DMS79 (cell line): ENCODE data around the gene FMNL3.
"Not testable (repeated sequence)": the region's sequence is repeated elsewhere in the genome, so short reads cannot be mapped to it uniquely, and the experiment has no call there.

ENCODE experiments used
- DNase-seq: peaks from one replicate; lab custom pipeline; 2025; lab: John Stamatoyannopoulos, UW

FMNL3 gene

DNA sequence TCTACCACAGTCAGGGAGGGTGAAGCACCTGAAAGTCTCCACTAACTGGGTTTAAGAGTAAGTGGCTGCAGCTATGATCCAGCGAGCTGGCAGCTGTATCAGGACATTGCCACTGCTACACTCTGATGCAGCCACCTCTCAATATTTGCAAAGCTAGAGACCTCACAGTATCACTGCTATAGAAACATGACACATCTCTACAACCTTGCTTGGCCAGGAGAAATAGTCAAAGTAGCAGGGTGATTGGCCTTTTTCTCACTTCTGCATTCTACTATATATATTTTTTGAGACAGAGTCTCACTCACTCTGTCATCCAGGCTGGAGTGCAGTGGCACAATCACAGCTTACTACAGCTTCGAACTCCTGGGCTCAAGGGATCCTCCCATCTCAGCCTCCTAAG, 9.3 kb upstream of the FMNL3 start:
- no peak for DNase-seq

DNA sequence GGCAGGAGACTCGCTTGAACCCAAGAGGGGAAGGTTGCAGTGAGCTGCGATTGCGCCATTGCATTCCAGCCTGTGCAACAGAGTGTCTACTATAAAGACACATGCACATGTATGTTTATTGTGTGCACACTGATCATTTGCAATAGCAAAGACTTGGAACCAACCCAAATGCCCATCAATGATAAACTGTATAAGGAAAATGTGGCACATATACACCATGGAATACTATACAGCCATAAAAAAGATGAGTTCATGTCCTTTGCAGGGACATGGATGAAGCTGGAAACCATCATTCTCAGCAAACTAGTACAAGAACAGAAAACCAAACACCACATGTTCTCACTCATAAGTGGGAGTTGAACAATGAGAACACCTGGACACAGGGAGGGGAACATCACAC, 6.7 kb upstream of the FMNL3 start:
- not testable (repeated sequence) for DNase-seq

DNA sequence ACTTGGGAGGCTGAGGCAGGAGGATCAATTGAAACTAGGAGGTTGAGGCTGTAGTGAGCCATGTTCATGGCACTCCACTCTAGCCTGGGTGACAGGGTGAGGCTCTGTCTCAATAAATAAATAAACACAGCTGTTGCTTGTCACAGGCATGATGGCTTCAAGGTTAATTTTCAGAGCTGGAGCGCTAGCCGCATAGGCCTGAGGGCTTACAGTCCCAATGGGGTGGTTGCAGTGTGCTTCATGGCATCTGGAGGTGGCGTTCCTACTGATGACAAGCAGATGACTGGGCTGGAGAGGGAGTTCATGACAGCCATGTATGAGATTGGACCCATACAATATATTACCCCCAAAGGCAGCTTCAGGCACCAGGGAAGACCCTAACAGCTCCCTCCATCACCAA, 1.6 kb upstream of the FMNL3 start:
- DNase-seq: no peak

DNA sequence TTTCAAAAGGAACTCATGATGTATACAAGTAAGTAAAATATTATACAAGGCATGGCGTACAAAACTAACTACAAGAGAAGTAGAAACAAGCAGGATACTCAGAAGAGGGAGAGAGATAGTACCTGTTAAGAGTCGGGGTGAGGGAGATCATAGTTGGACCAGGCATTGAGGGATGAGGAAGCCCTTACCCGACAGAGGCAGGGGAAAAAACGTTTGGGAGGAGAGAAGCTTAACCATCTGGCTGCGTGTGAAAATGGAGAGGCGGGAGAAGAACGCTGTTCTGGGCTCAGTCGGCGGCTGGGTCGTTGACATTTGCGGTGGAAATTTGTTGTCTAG, 575 bp upstream of the FMNL3 start:
- no peak for DNase-seq

DNA sequence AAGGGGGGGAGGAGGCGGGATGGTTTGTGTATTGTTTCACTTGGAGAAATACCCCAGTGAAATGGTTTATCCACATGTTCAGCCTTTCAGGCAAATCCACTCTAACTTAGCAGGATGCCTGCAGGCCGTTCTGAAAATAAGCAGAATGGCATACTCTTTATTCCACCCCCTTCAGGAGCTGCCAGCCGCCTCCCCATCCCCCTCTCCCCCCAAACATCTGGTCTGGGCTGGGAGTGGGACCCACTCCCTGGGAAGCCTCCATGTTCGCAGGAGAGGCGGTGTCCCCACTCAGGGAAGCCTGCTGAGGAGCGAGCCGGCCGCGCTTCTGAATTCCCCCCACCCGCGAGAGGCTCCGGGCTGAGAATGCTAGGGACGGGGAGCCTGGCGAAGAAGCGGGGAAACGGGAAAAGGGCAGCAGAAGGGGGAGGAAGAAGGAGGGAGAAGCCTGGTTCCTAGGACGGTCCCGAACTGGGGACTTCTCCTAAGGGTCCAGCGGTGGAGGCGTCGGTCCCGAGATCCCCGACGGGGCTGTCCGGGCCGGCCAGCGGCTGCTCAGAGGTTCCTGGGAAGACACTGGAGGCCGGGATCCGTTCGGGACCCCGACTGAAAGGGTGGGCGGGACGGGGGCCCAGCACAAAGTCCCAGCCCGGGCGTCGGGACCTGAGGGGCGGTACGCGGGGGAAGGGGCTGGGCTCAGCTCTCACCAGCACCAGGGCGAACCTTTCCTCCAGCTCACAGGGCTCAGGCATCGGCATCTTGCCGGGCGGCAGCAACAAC, 666 bp downstream of the FMNL3 start:
- peak; percentile 20 for DNase-seq

DNA sequence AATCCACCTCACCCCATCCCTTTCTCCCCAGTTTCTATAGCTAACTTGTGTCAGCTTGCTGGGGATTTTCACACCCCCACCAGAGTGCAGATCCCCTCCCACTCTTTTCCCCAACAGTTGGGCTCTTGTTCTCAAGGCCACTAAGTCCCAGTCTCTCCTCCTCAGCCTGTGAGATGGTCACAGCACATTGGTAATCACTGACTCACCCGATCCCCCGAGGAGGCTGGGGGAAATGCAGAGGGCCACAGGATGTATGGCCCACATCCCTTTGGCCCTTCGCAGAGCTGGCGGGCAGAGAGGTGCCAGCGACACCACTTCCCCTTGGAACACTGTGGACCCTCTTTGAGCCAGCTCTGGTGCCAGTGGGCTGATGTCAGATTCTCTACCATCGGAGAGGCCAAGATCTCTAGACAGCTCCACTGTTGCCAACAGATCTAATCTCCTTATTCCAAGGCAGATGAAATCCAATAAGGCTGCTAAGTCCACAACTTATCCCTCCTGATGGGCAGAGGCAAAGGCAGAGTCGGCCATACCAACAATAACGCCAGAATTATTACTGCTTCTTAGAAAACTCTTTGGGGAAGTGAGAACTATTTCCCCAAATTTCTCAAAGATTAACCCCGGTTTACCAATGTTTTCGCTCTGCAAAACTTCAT, 1.6 kb downstream of the FMNL3 start:
- DNase-seq: no peak

DNA sequence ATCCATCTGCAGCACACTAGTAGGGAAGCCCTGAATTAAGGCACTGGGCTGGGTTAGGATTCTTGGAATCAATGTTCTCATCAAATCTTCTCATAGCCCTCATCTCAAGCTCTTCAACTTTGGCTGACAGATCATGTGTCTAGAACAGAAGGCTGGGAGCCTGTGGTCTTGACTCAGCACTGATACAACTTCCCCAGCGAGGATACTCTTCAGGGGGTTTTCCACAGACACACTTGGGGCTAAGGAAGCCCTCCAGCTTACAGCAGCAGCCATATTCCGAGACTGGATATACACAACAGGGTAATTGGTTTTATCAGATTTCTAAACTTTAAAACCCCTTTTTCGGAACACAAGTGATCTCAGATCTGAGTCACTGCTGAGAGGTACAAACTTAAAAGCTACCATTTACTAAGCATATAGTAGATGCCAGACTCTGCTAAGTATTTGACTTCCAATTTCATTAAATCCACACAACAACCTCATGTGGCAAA, 3.5 kb downstream of the FMNL3 start:
- DNase-seq: no peak

DNA sequence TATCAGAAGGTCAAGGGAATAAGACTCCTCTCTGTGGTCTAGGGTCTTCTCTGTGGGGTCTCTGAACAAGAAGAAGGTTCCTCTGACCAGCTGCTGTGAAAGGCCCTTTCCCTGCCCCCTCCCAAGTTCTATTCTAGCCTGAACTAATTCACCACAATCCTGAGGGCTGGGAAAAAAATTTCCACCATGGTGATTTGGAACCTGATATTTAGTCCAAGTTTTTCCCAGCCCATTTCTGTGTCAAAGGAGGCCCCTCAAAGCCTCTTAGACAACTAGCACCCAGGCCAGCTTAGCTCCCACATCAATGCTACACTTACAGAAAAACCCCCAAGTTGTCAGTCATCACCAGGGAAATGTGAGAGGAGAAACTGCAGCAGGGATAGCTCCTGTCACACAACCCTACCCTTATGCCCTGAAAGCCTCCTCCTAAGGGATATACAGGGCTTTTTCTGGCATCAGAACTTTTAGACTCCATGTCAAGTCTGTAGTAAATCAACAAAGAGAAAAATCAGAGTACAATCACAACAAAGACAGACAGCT, 4.5 kb downstream of the FMNL3 start:
- DNase-seq: no peak

DNA sequence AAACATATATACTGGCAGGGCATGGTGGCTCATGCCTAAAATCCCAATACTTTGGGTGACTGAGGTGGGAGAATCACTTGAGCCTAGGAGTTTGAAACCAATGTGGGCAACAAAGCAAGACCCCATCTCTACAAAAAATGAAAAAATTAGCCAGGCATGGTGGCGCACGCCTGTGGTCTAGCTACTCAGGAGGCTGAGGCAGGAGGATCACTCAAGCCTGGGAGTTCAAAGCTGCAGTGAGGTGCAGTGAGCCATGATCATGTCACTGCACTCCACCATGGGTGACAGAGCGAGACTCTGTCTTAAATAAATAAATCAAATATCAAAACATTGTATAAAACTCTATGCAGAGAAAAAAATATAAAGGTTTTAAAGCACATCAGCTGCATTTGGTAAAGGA, 5.2 kb downstream of the FMNL3 start:
- no peak for DNase-seq

DNA sequence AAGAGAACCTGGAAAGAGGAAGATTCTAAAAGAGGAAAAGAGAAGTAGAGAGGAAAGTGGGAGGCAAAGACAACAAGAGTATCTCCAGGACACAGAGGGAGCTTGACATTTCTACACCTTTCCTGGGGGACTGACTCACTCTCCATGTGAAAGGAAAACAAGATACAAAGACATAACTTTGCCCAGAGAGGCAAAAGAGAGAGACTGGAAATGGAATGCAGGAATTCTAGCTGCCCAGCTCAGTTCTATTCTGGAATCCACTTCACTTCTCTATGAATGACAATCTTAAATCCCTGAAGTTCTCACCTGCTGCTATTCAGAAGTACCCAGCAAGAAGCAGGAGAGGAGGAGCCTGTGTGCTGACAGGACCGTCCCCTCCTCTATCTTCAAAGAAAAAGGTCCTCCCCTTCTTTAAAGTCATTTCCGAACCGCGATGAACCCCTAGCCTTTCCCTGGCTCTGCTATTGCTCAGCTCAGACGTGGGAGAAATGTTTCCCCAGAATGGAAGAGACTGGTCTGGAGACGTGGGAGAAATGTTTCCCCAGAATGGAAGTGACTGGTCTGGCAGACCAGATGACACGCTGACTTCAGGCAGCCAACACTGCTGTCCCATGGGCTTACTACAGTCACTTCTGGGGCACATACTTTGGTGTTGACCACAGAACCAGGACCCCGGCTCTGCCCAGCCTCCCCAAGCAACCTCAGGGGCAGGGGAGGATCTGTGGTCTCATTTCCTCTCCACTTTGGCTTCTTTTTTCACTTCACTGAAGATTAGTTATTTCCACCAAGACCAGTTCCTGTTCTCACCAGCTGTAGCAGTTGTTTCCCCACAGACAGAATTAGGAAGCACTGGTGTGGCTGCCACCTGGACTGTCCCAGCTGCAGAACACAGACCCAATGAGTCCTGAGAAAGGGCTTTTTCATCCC, 8.3 kb downstream of the FMNL3 start:
- DNase-seq: no peak

DNA sequence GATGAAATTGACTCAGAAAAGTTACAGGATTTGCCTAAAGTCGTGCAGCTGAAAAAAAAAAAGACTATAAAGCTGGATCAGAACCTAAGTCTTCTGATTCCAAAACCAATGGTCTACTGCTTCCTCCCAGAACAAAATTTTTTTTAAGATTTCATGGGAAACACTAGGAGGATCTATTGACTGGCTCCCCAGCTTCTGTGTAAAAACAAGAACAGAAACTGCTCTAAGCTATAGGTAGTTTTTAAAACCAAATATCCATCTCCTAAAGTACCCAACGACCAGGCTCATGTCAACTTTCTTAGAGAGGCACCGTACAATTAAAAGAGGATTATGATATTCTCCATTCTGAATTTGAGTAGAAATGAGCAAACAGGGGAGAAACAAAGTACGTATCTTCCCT, 9.4 kb downstream of the FMNL3 start:
- DNase-seq: no peak

DNA sequence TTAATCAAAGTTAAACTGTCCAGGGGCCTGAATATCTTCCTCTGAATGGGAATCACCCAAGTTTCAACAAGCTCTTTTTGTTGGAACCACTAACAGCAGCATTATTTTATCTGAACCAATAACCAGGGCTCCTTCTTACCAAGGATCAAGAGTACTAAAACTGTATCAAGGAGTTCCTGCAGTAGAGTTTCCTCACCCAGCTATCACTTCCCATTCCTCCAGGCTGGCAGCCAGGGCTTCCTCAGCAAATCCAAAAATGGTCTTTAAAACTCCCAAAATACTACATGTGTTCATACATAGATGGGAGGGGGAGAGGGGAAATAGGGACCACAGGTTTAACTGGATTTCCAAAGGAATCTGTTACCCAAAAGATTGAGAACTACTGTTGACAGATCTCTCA, 10.5 kb downstream of the FMNL3 start:
- no peak for DNase-seq

DNA sequence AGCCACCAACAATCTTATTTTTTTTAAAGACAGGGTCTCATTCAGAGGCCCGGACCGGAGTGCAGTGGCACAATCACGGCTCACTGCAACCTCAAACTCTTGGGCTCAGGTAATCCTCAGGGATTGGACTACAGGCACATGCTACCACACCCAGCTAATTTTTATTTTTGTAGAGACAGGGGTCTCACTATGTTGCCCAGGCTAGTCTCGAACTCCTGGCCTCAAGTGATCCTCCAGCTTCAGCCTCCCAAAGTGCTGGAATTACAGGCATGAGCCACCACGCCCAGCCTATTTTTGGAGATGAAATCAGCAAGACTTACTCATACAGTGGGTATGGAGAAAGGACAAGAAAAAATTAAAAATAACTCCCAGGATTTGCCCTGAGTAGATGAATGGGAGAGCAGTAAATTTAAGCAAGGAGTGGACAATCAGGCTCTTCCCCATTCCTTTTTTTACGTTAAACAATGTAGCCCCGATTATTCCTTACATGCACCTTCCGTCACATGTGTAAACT, 13.2 kb downstream of the FMNL3 start:
- no peak for DNase-seq

DNA sequence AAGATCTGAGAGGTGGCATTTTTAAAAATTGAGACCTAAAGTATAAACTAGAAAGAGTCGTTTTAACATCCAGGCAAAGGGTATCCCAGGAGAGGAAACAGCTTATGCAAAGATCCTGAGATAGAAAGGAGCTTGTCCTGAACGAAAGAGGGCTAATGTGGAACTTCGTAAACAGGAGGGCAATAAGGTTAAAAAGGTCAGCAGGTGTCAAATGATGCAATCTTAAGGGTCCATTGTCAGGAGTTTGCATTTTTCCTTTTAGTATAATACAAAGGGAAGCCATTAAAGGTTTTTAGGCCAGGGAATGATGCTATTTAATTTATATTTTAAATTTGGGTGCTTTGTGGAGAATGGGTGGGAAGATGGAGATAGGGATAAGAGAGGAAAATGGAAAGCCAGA, 14.4 kb downstream of the FMNL3 start:
- DNase-seq: no peak

DNA sequence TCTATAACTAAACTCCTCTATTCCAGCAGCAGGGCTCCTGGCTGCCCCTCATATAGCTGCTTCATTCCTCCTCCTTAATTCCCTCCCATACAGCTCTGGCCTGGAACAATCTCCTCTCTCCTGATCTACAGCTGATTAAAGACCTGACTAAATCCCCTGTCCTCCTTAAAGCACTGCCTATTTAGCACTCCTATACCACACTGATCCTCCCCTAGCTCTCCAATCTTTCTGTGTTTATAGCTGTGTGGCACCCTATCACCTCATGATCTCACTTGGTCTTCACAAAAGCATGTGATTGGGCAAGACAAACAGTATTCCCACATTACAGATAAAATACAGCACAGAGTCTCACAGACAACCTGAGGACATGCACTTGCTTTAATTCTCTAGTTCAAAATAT, 17.4 kb downstream of the FMNL3 start:
- no peak for DNase-seq

DNA sequence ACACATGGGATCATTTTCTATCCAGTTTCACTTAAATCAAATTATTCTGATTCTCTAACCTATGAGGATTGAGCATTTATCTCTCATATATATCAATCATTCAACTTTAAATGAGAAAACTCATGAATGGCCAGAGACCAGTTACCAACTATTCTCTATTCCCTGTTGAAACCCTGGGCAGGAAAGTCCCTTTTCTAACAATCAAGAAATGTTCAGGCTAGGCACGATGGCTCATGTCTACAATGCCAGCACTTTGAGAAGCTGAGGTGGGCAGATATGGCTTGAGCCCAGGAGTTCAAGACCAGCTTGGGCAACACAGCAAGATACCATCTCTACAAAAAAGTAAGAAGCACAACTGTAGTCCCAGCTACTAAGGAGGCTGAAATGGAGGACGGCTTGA, 18.0 kb downstream of the FMNL3 start:
- DNase-seq: no peak

DNA sequence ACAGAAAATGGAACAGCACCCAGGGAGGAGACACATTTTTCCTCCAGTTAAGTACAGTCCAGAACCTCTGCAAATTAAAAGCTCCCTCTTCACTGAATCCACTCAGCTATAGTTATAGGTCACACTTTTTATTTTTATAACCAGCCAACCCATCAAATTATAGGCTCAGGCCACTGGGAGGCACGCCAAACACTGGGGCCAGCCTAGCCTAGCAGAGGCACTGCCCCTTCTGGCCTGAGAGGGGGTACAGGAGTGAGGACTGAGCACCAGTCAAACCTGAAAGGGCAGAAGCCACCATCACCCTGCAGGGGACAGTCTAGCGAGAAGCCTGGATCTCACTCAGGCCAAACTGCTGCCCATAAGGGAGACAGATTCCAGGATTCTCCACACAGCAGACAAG, 19.3 kb downstream of the FMNL3 start:
- DNase-seq: no peak

DNA sequence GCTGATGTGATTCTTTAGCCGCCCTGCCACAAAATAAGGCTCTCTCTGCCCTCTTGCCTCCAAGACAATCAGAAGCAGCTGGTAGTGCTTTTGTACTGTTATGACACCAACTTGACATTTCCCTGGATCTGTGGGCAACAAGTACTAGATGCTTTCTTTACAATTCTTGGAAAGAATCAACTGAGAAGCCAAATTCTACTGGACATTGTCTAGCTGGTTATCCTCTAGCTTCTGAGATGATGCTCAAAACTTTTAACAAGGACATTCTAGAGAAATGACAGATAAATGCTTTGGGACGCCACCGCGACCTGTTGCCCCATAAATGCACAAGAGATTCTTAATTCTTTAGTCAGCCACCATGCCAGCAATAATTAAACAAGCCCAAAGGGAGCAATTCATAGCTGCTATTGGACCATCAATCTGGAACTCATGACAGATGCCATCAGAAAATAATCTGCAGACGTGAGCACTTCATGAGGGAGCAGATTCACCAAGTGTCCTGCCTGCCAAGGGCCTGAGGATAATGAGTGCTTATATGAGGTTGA, 22.8 kb downstream of the FMNL3 start:
- DNase-seq: no peak

DNA sequence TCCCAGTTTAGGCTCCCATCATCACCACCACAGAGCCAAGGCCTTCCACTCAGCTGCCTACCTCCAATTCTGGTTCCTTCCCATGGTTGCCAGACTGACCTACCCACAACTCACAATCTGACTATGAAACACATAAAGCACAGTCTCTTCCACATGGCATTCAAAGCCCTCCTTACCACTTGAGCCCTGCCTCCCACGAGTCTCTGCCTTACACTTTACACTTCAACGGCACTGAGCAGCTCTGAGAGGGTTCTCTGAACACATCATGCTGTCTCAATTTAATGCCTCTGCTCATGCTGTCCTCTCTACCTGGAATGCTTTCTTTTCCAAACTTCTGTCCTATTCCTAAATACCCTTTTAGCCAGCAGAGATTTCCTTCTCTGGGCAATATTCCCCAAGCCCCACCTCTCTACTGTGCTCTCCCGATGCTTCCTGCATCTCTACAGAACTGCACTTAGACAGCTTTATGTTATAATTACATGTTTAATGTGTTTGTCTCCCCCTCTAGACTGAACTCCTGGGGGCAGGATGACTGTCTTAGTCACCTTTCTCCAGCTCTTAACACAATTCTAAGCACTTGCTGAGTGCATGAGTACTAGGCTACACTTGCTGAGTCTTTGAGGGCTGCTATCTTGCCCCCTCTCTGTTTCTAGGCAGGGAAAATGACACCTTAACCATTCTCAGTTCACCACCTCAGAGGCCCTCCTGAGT, 23.5 kb downstream of the FMNL3 start:
- peak; percentile 32 for DNase-seq

DNA sequence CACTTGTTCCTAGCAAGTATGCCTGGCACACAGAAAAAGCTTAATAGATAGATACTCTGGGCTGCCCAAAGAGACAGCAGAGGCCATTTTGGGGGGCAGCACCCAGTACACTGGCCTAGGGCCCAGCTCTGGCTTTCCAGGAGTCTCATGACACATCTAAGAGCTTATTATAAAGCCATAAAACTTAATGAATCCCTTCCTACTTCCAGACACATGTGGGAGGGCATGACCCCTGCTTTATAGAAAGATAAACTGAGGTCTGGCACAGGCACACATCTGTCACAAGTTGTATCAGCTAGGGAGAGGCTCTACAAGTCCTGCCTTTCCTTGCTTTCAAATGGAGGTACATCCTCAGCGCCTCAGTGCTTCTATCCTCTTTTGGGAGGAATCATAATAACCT, 27.1 kb downstream of the FMNL3 start:
- no peak for DNase-seq

DNA sequence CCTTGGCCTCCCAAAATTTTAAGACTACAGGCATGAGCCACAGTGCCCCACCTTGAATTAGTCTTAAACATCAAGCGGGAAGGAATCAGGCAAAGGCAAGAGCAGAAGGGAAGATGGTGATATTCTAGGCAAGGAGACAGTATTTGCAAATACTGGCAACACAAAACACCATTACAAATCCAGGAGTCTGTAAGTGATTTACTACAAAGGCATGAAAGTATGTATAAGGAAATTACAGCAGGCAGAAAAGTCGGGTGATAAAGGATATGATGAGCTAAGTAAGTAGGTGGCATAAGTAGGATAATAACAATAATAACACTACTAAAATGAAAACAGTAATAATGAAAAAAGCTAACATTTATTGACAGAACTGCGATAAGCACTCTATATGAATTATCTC, 28.5 kb downstream of the FMNL3 start:
- no peak for DNase-seq
